GM23248 (cell line): ENCODE data around the gene FKBP8.

Experiments
- EZH2 ChIP-seq: fragments of 200-600 bp; sonication (generic); IDR thresholded peaks from 2 replicates; pipeline ENCODE4 v1.6.1; 2018; ENCODE audit warnings: antibody characterized with exemption, mild to moderate bottlenecking; ENCODE audit not compliant: insufficient read depth, poor library complexity, severe bottlenecking
- EZH2phosphoT487 ChIP-seq: fragments of 200-600 bp; sonication (generic); IDR thresholded peaks from 2 replicates; pipeline ENCODE4 v1.6.1; 2018; ENCODE audit warnings: antibody characterized with exemption, moderate library complexity, mild to moderate bottlenecking, low read depth; ENCODE audit not compliant: insufficient read depth

DNA sequence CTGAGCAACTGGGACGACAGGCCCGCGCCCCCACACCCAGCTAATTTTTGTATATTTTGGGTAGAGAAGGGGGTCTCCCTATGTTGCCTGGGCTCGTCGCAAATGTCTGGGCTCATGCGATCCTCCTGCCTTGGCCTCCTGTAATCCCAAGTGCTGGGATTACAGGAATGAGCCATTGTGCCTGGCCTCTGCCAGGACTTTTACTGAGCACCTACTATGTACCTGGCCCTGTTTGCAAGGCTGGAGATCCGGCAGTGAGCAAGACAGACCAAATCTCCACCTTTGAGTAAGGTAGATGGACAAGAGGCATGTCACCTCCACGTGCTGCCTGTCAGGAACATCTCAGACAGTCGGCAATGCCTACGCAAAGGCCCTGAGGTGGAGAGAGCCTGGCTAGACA, 6.9 kb downstream of the FKBP8 start:
- TF ChIP-seq EZH2phosphoT487, result no peak
- TF ChIP-seq EZH2, result no peak
